GM12878 (cell line): ENCODE measurements around the gene RPL35A. TPM values are rescaled to one million over a fixed set of nuclear protein-coding genes. Genes with fewer than 3 reads are reported as not detected.
"Not testable (repeated sequence)": the region's sequence is repeated elsewhere in the genome, so short reads cannot be mapped to it uniquely, and the experiment has no call there.

Experiments
- ATAC-seq: fragments of 200-7000 bp; cut with Tn5 transposase; 3 replicates; pipeline ENCODE4 v1.9.1; 2020; ENCODE audit warnings: mild to moderate bottlenecking, moderate library complexity
- BruUV-seq: library from RNA; stranded (reverse); fragments of 400-500 nt; replicated peaks from 2 replicates; lab custom pipeline; 2021; lab: Mats Ljungman, UMichigan
- CTCF ChIA-PET: fragments of 300-600 bp; sonication (Branson Sonifier 250); formaldehyde crosslinking; extraction: SDS; loops from one replicate; lab custom pipeline; 2021; ENCODE audit warnings: inconsistent platforms; lab: Yijun Ruan, JAX
- POLR2A ChIA-PET: fragments of 350-600 bp; formaldehyde crosslinking; extraction: SDS; loops from one replicate; lab custom pipeline; 2021; ENCODE audit warnings: inconsistent platforms; lab: Charles Lee
- RAD21 ChIA-PET: fragments of 300-600 bp; sonication (Branson Sonifier 250); formaldehyde crosslinking; loops from one replicate; lab custom pipeline; 2023; ENCODE audit warnings: antibody characterized with exemption; ENCODE audit not compliant: unreplicated experiment; lab: Charles Lee
- SMC1A ChIA-PET: fragments of 300-600 bp; sonication (Branson Sonifier 250); formaldehyde crosslinking; loops from one replicate; lab custom pipeline; 2023; ENCODE audit not compliant: unreplicated experiment, uncharacterized antibody; lab: Charles Lee
- DNase-seq: peaks from one replicate; pipeline ENCODE4 v3.0.0-alpha.2; 2011; ENCODE audit warnings: low read depth, low spot score
- FAIRE-seq: peaks from 3 replicates; lab custom pipeline; 2011; peaks lifted over from hg19 to GRCh38; lab: Jason Lieb, UNC
- H2AFZ ChIP-seq: 2 replicates; pipeline ENCODE4 v1.6.0; 2011; ENCODE audit warnings: low read depth, low read length, control low read depth; ENCODE audit not compliant: control insufficient read depth
- H3K27ac ChIP-seq: 2 replicates; pipeline ENCODE4 v1.5.1; 2011; ENCODE audit warnings: control low read depth; ENCODE audit not compliant: control insufficient read depth, insufficient read depth
- H3K27me3 ChIP-seq, 2 experiments: replicated peaks in 1 of 2; 2 replicates each; pipeline versions ENCODE4 v1.6.0 to v1.6.1; 2011; ENCODE audit warnings: low read length in 1 of 2; ENCODE audit not compliant: control insufficient read depth in 2 of 2, insufficient read depth in 2 of 2
- H3K36me3 ChIP-seq, 2 experiments: 2 replicates each; pipeline ENCODE4 v1.5.1; 2011; ENCODE audit warnings: low read length in 1 of 2; ENCODE audit not compliant: control insufficient read depth in 2 of 2, insufficient read depth in 2 of 2
- H3K4me1 ChIP-seq: 2 replicates; pipeline ENCODE4 v1.6.1; 2011; ENCODE audit warnings: mild to moderate bottlenecking, low read length, moderate library complexity, mixed read lengths; ENCODE audit not compliant: control insufficient read depth, insufficient read depth
- H3K4me2 ChIP-seq: 2 replicates; pipeline ENCODE4 v1.6.0; 2011; ENCODE audit warnings: control low read depth; ENCODE audit not compliant: control insufficient read depth, insufficient read depth
- H3K4me3 ChIP-seq: fragments of 200-600 bp; sonication (generic); 2 replicates; pipeline ENCODE4 v1.5.1; 2016
- H3K79me2 ChIP-seq: 2 replicates; pipeline ENCODE4 v1.6.0; 2011; ENCODE audit warnings: low read length; ENCODE audit not compliant: control insufficient read depth, insufficient read depth
- H3K9ac ChIP-seq: 2 replicates; pipeline ENCODE4 v1.8.0; 2011; ENCODE audit warnings: low read length, control low read depth, mixed read lengths; ENCODE audit not compliant: control insufficient read depth, insufficient read depth
- H3K9me3 ChIP-seq: replicated peaks from 3 replicates; pipeline ENCODE4 v1.5.1; 2011; ENCODE audit warnings: mild to moderate bottlenecking, low read length; ENCODE audit not compliant: control insufficient read depth, insufficient read depth
- H4K20me1 ChIP-seq: 2 replicates; pipeline ENCODE4 v1.6.0; 2011; ENCODE audit not compliant: control insufficient read depth, insufficient read depth
- CTCF ChIP-seq, 3 experiments: IDR thresholded peaks in 2 of 3; conservative IDR thresholded peaks in 1 of 3; 2 replicates each; pipeline ENCODE4 v1.5.1; 2011; ENCODE audit warnings: low read depth in 3 of 3, low read length in 3 of 3, mild to moderate bottlenecking in 3 of 3, control low read depth in 2 of 3, moderate library complexity in 2 of 3, inconsistent platforms in 1 of 3, mixed read lengths in 1 of 3; ENCODE audit not compliant: control insufficient read depth in 2 of 3, insufficient read depth in 1 of 3; ENCODE audit errors: extremely low read depth in 1 of 3
- RUNX3 ChIP-seq: IDR thresholded peaks from 2 replicates; pipeline ENCODE4 v1.6.1; 2012; ENCODE audit warnings: low read length, inconsistent platforms
- SIN3A ChIP-seq: IDR thresholded peaks from 2 replicates; pipeline ENCODE4 v1.6.1; 2012; ENCODE audit warnings: low read depth, low read length, improper control_type of control experiment
- WGBS: methylation state at CpG from one replicate; pipeline ENCODE4 v1.1.6; 2016; ENCODE audit warnings: low lambda C conversion rate; ENCODE audit not compliant: insufficient replicate concordance, insufficient coverage; ENCODE audit errors: missing lambda C conversion rate; 5-methylcytosine and 5-hydroxymethylcytosine counted together
- in situ Hi-C: fragments of 300-500 bp; cut with MboI; formaldehyde crosslinking; loops from 9 replicates; pipeline ENCODE4 v1.14.3; 2018; ENCODE audit warnings: mixed read lengths
- intact Hi-C: fragments of 100-400 bp; cut with micrococcal nuclease; formaldehyde crosslinking; loops from one replicate; pipeline ENCODE4 v1.14.2; 2022; ENCODE audit not compliant: unreplicated experiment
- polyA plus RNA-seq, 11 experiments: library from polyadenylated mRNA; depleted of rRNA in 4 of 11; unstranded in 6 of 11; stranded (reverse) in 5 of 11; fragments of >200 nt; fragmentation: Nextera tagmentation in 4 of 11; fragmentation: Illumina TruSeq in 1 of 11; extraction: Ambion mirVana in 4 of 11; extraction: Trizol in 1 of 11; gene quantifications; 1 replicate in 1 of 11; 2 replicates in 10 of 11; pipeline versions ENCODE4 v1.2.1 to v1.2.3, GENCODE V29; 2011 to 2016; ENCODE audit warnings: inconsistent platforms in 2 of 11, missing spikeins in 2 of 11, low read depth in 1 of 11
- total RNA-seq, 4 experiments: library from RNA; depleted of rRNA in 3 of 4; stranded (reverse); fragments of >200 nt in 3 of 4; fragmentation: Illumina TruSeq in 1 of 4; extraction: Trizol in 1 of 4; gene quantifications; 2 replicates each; pipeline versions ENCODE4 v1.2.1 to v1.2.3, GENCODE V29; 2013 to 2021

Gene RPL35A
- total and polyA plus RNA-seq, 10 of the 15 experiments (the other 5 are each of a cell fraction or from before 2014, with no cell fraction given) = 774 to 3,144 (median 1,843) TPM

GRCh38 chr3:197921429-197922275, 28.3 kb upstream of the RPL35A start:
- ATAC-seq, H3K4me2 ChIP-seq, in situ Hi-C loops, H3K27me3 ChIP-seq, H3K36me3 ChIP-seq, H3K9me3 ChIP-seq, FAIRE-seq, POLR2A ChIA-PET, CTCF ChIA-PET, H3K4me1 ChIP-seq, SMC1A ChIA-PET, intact Hi-C loops, H3K27ac ChIP-seq, RAD21 ChIA-PET, H3K9ac ChIP-seq, H2AFZ ChIP-seq, H3K79me2 ChIP-seq, BruUV-seq, H3K4me3 ChIP-seq, H4K20me1 ChIP-seq: not testable (repeated sequence)
- peak; percentile 5 for DNase-seq
- 5% methylated on average over 22 of the region's 24 CpGs for WGBS
- TF ChIP-seq RUNX3 = peak; percentile 22; the same call in 1 of the 2 replicates

GRCh38 chr3:197926418-197926817, 23.6 kb upstream of the RPL35A start:
- Histone ChIP-seq H3K4me1 (no peaks in the 10 kb centered on the region), H3K4me2 (no peak overlapping the region), H3K4me3 (no peak overlapping the region), H3K27me3 (no peaks in the 10 kb centered on the region)
- no TSS peak for BruUV-seq
- no peak for DNase-seq
- TF ChIP-seq SIN3A = no peak
- peak in 2 of 3 experiments; percentile 11; a peak in 1 of 6 replicates for TF ChIP-seq CTCF (IDR thresholded peaks at IDR 0.05 in 2 of 3, conservative IDR thresholded peaks at IDR 0.05 in 1 of 3; ENCODE audit: control insufficient read depth in 2 of 3, extremely low read depth in 1 of 3, insufficient read depth in 1 of 3, low read depth in 3 of 3, low read length in 3 of 3)
- TF ChIP-seq, all 136 proteins: peak for 1
- in situ Hi-C loops (no loop called here), intact Hi-C loops (no loop called here)
- Histone ChIP-seq H4K20me1 (no peaks in the 10 kb centered on the region), H3K27ac (no peak overlapping the region), H3K9me3 (no peaks in the 10 kb centered on the region), H2AFZ (no peak overlapping the region), H3K36me3 (no peaks in the 10 kb centered on the region), H3K79me2 (no peaks in the 10 kb centered on the region), H3K9ac (no peak overlapping the region)
- SMC1A ChIA-PET = no interaction called here
- POLR2A ChIA-PET = no interaction called here
- WGBS = 58% methylated on average over 7 of the region's 7 CpGs
- RAD21 ChIA-PET = no interaction called here
- FAIRE-seq = no peak
- CTCF ChIA-PET = interaction anchor here (1.2 kb wide), 1 partner anchor 21 kb away, joined by 6 read pairs; no protein-coding TSS in a partner anchor
- no peak for ATAC-seq

- H2AFZ ChIP-seq, H3K27ac ChIP-seq, DNase-seq, ATAC-seq, H3K4me2 ChIP-seq, RAD21 ChIA-PET, H3K27me3 ChIP-seq, H3K4me1 ChIP-seq, H3K4me3 ChIP-seq, FAIRE-seq, in situ Hi-C loops, intact Hi-C loops, H3K9me3 ChIP-seq, BruUV-seq, SMC1A ChIA-PET, H4K20me1 ChIP-seq, H3K36me3 ChIP-seq, H3K79me2 ChIP-seq, H3K9ac ChIP-seq, POLR2A ChIA-PET: not testable (repeated sequence)
- CTCF ChIA-PET = interaction anchor here (0.6 kb wide), 1 partner anchor 30 kb away, joined by 3 read pairs; no protein-coding TSS in a partner anchor
- 59% methylated on average over 2 of the region's 3 CpGs for WGBS
Measured at GRCh38 chr3:197927578-197927977, 22.4 kb upstream of the RPL35A start.
